GM06990 (cell line): ENCODE data around the gene RGL4.

ENCODE experiments used
- DNase-seq: peaks from one replicate; pipeline ENCODE4 v3.0.0-alpha.2; 2011; ENCODE audit not compliant: insufficient read length; ENCODE audit errors: extremely low read depth
- H3K27me3 ChIP-seq: replicated peaks from 2 replicates; pipeline ENCODE4 v1.6.0; 2011; ENCODE audit warnings: low read length; ENCODE audit not compliant: control insufficient read depth, insufficient read depth
- H3K36me3 ChIP-seq: 2 replicates; pipeline ENCODE4 v1.5.1; 2011; ENCODE audit warnings: low read length; ENCODE audit not compliant: control insufficient read depth, insufficient read depth
- H3K4me3 ChIP-seq: replicated peaks from 2 replicates; pipeline ENCODE4 v1.5.1; 2011; ENCODE audit warnings: low read depth, mild to moderate bottlenecking, control low read depth, low read length
- TF ChIP-seq, protein P1 (sequence below): IDR thresholded peaks from 2 replicates; pipeline ENCODE4 v1.5.1; 2011; ENCODE audit warnings: low read length, control low read depth, mild to moderate bottlenecking, inconsistent platforms; ENCODE audit not compliant: insufficient read depth, poor library complexity, severe bottlenecking

Gene RGL4

DNA sequence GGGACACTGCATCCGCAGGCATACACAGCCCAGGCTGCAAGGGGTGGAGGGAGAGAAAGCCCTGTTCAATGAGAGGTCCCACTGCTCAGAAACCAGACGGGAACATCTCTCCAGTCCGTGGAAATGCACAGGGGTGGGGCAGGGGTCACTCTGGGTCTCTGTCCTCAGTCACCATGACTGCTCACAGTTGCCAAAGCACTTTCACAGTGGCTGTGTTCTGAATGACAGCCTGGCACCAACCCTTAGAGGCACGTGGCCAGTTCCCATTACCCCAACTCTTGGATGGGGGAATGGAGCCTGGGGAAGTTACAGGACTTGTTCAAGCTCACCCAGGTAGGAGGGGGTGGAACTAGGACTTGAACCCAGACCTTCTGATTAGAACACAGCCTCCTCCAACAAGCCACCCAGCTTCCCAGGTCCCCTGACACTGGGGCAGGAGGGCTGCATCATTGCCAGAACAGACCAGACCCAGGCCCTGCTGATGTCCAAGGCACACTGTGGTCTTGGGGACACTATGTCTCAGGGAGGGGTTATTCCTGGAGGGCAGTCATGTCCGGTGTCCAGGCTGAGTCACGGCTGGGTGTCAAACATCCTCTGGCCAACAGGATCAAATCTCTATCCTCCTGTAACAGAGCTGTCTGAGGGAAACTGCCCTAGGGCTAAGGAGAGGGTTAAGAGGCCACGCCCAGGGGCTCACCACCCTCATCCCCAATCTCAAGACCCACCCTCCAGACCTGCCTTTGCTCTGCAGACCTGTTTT, 51.9 kb downstream of the RGL4 start:
- H3K27me3 ChIP-seq = no peaks in the 10 kb centered on the region
- DNase-seq = no peak
- TF ChIP-seq, protein P1, sequence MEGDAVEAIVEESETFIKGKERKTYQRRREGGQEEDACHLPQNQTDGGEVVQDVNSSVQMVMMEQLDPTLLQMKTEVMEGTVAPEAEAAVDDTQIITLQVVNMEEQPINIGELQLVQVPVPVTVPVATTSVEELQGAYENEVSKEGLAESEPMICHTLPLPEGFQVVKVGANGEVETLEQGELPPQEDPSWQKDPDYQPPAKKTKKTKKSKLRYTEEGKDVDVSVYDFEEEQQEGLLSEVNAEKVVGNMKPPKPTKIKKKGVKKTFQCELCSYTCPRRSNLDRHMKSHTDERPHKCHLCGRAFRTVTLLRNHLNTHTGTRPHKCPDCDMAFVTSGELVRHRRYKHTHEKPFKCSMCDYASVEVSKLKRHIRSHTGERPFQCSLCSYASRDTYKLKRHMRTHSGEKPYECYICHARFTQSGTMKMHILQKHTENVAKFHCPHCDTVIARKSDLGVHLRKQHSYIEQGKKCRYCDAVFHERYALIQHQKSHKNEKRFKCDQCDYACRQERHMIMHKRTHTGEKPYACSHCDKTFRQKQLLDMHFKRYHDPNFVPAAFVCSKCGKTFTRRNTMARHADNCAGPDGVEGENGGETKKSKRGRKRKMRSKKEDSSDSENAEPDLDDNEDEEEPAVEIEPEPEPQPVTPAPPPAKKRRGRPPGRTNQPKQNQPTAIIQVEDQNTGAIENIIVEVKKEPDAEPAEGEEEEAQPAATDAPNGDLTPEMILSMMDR = no peak
- H3K4me3 ChIP-seq = no peak overlapping the region
- H3K36me3 ChIP-seq = no peaks in the 10 kb centered on the region; the same call in none of the 2 replicates

DNA sequence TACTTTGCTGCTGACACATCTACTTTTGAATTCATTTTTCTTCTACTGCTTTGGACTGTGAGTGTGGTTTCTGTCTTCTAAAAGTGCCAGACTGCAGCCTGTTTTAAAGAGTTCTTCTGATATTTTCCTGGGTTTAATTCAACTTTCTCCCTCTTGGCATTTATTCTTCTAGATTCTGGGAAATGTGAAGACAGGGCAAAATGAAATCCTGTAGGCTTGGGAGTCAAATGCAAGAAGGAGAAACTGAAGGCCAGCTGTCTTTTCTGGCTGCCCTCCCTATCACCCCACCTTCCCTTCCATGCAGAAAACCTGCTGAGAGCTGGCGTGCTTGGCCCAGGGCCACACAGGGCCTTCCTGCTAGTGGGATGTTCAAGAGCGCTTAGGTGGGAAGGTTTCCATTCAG, 52.5 kb downstream of the RGL4 start:
- no peak for DNase-seq
- Histone ChIP-seq H3K4me3 (no peak overlapping the region), H3K27me3 (no peaks in the 10 kb centered on the region), H3K36me3 (no peaks in the 10 kb centered on the region; the same call in none of the 2 replicates)
- TF ChIP-seq, protein P1 = no peak

DNA sequence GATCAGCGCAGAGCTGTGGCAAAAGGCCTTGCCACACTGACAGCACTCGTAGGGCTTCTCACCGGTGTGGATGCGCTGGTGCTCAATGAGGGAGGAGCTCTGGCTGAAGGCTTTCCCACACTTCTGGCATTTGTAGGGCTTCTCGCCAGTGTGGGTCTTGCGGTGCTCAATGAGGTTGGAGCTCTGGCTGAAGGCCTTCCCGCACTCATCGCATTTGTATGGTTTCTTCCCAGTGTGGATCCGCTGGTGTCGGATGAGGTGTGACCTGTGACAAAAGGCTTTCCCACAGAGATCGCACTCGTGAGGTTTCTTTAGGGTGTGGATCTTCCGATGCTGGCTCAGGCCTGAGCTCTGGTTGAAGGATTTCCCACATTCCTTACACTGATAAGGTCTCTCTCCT, 53.2 kb downstream of the RGL4 start:
- TF ChIP-seq, protein P1 = no peak

DNA sequence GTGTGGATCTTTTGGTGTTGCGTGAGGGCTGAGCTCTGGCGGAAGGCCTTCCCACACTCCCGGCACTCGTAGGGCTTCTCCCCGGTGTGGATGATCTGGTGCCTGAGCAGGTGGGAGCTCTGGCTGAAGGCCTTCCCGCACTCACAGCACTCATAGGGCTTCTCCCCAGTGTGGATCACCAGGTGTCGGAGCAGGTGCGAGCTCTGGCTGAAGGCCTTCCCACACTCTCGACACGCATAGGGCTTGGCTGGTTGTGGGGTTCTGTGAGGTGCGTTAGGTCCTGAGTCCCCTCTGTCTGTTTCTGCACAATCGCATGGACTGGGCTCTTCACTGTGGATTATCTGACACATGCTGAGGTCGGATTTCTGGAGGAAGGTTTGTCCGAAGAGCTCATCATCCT, 53.7 kb downstream of the RGL4 start:
- H3K4me3 ChIP-seq = no peak overlapping the region
- no peaks in the 10 kb centered on the region for H3K27me3 ChIP-seq
- TF ChIP-seq, protein P1 = no peak
- DNase-seq = no peak
- H3K36me3 ChIP-seq = no peaks in the 10 kb centered on the region; the same call in none of the 2 replicates

More for the DNA sequence above, 53.2 kb downstream of the RGL4 start:
- Histone ChIP-seq H3K36me3 (no peaks in the 10 kb centered on the region; the same call in none of the 2 replicates), H3K27me3 (no peaks in the 10 kb centered on the region), H3K4me3 (no peak overlapping the region)
- no peak for DNase-seq

DNA sequence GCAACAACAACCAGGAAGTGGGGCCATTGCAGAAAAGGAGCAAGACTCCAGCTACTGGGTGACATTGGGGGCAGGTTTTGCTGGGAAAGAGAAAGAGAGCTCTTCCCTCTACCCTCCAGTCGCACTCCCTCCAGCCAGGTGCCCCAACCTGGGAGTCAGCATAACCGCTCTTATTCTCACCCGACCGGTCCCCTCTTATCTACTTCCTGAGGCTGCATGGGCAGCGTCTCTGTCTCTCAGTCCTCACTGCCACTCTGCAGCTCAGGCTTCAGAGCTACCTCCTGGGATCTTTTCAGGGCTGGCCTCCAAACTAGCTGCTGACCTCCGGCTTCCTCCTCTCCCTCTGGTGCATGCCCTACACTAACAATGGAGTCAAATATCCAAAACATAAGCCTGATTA, 55.0 kb downstream of the RGL4 start:
- DNase-seq = no peak
- Histone ChIP-seq H3K27me3 (no peaks in the 10 kb centered on the region), H3K36me3 (no peaks in the 10 kb centered on the region; the same call in none of the 2 replicates), H3K4me3 (no peak overlapping the region)
- TF ChIP-seq, protein P1 = no peak
